Omental fat pad (tissue), 4 donors: ENCODE measurements around the gene LHPP. TPM values are rescaled to one million over a fixed set of nuclear protein-coding genes. Genes with fewer than 3 reads are reported as not detected.
"Not testable (repeated sequence)": the region's sequence is repeated elsewhere in the genome, so short reads cannot be mapped to it uniquely, and the experiment has no call there.

Source experiments
- ATAC-seq: fragments of 150-250 bp; one replicate; pipeline ENCODE4 v1.9.1; 2016; ENCODE audit warnings: mild to moderate bottlenecking, moderate library complexity; ENCODE audit not compliant: low FRiP score
- DNase-seq: peaks from one replicate; pipeline ENCODE4 v3.0.0-alpha.2; 2019; ENCODE audit warnings: low spot score
- total RNA-seq, 4 donors: library from RNA; depleted of rRNA; stranded (reverse); fragments of >200 nt; gene quantifications; one replicate each; pipeline ENCODE4 v1.1.0, GENCODE V29; 2016
- TF ChIP-seq, protein P1 (sequence below), 3 donors: fragments of 450-650 bp; IDR thresholded peaks; one replicate each; pipeline ENCODE4 v1.5.1; 2016 to 2017; ENCODE audit warnings: antibody characterized with exemption in 3 of 3, mild to moderate bottlenecking in 3 of 3, moderate library complexity in 2 of 3

LHPP gene
- total RNA-seq, 4 donors from 2014 or later, result 10.1 to 16.2 (median 13.7) TPM

- no peak for ATAC-seq
- DNase-seq, result no peak
- TF ChIP-seq, protein P1, sequence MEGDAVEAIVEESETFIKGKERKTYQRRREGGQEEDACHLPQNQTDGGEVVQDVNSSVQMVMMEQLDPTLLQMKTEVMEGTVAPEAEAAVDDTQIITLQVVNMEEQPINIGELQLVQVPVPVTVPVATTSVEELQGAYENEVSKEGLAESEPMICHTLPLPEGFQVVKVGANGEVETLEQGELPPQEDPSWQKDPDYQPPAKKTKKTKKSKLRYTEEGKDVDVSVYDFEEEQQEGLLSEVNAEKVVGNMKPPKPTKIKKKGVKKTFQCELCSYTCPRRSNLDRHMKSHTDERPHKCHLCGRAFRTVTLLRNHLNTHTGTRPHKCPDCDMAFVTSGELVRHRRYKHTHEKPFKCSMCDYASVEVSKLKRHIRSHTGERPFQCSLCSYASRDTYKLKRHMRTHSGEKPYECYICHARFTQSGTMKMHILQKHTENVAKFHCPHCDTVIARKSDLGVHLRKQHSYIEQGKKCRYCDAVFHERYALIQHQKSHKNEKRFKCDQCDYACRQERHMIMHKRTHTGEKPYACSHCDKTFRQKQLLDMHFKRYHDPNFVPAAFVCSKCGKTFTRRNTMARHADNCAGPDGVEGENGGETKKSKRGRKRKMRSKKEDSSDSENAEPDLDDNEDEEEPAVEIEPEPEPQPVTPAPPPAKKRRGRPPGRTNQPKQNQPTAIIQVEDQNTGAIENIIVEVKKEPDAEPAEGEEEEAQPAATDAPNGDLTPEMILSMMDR (IDR thresholded peaks at IDR 0.05), result no peak
Measured at GRCh38 chr10:124586142-124586541, 124.5 kb downstream of the LHPP start.

- TF ChIP-seq, protein P1 (IDR thresholded peaks at IDR 0.05), result no peak
- DNase-seq (no peak), ATAC-seq (no peak)
Measured at GRCh38 chr10:124587811-124588211, 126.2 kb downstream of the LHPP start.

- not testable (repeated sequence) for ATAC-seq, DNase-seq
Measured at GRCh38 chr10:124588341-124588735, 126.7 kb downstream of the LHPP start.

DNA sequence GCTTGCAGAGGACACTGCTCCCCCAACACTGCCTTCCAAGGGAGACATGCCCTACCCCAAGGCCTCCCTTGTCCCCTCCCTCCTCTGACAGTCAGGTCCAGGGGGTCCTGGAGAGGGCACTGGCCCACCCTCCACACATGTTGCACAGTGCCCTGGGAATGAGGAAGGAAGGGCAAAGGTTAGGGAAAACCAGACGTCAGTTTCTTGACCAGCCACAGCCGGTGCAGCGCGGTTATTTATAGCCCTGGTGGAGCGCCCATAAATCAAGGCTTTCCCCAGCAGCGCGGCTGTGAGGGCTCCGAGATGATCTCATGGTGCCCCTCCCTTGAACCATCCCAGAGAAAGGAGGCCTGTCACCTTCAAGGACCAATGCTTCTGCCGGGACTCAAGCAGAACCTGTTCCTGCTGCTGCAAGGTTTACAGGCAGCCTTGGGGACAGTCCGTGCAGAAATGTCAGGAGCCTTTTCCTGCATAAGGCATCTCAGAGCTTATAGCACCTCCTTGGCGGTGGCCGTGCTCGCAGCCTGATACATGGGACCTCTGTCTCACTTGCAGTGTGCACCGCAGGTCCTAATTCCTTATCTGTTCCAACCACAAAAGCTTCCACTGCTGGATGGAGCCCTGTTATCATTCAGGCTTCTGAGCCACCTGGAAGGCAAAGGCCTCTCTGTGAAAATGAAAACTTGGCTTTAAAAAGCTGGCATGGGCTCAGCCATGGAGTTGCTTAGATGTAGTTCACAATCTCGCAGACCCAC lies 127.3 kb downstream of the LHPP start:
- TF ChIP-seq, protein P1 (IDR thresholded peaks at IDR 0.05), result no peak
- no peak for DNase-seq
- ATAC-seq, result no peak

DNA sequence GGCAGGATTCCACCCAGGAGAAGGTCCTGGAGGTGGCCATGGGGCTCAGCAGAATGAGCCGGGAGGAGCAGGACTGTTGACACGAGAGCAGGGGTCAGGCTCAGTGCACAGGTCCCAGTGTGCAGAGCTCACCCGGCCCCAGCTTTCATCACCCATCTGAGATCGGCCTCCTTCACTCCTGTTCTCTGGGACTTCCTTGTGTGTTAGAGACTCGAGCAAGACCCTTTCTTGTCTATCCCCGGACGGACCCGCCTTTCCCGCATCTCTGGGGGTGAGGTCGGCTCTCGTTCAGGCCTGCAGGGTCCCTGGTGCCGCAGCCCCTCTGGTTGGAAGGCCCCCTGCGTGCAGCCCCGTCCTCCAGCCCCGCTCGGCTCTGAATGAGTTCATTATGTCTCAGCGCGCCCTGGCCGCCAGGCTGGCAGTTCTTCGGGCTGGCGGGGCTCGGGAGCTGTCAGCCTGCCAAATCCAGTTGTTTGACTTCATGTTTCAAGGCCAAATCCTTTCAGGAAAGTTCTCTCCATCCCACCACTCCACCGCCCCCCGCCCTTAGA lies 127.9 kb downstream of the LHPP start:
- ATAC-seq, result no peak
- no peak for DNase-seq
- TF ChIP-seq, protein P1 (IDR thresholded peaks at IDR 0.05), result no peak

GRCh38 chr10:124590216-124591122 lies 128.8 kb downstream of the LHPP start:
- TF ChIP-seq, protein P1 (IDR thresholded peaks at IDR 0.05), result no peak

DNA sequence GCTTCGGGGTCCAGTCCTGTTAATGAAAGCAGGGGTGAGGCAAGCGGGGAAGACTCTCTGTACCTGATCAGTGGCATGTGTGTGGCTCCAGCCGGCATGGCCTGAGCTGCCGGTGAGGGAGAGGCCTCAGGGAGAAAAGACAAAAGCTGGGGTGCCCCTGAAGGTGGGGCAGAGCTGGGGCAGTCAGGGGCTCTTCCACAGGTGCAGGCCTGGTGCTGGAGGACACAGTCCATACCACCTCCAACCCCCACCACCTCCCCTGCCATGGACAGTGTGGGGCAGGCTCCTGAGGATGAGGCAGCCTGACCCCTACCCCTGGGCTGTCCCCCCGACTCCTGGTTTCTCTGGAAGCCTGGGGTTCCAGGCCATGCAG lies 129.5 kb downstream of the LHPP start:
- DNase-seq (no peak), ATAC-seq (no peak)

More at GRCh38 chr10:124590216-124591122, 128.8 kb downstream of the LHPP start:
- ATAC-seq (no peak), DNase-seq (no peak)

More for the DNA sequence above, 129.5 kb downstream of the LHPP start:
- TF ChIP-seq, protein P1 (IDR thresholded peaks at IDR 0.05), result no peak
